HG03571 (cell line): ENCODE results near the gene LRRIQ1.
"Not testable (repeated sequence)": the region's sequence is repeated elsewhere in the genome, so short reads cannot be mapped to it uniquely, and the experiment has no call there.

Experiments used
- ATAC-seq: cut with Tn5 transposase; IDR thresholded peaks from one replicate; pipeline ENCODE4 v1.9.1; 2021; ENCODE audit not compliant: unreplicated experiment

Gene LRRIQ1

GRCh38 chr12:85036234-85036707 lies at the start of gene LRRIQ1, which contains the start of gene TSPAN19:
Gene LRRIQ1, plus strand, starts transcription at chr12:85036351. Its CDS starts 1,826 bp downstream, at chr12:85038177.
Gene TSPAN19, minus strand, starts transcription at chr12:85036277. Its CDS starts 6,331 bp downstream, at chr12:85029946.
- peak; percentile 97 for ATAC-seq

GRCh38 chr12:84986586-84986985 lies 49.6 kb upstream of the LRRIQ1 start:
- ATAC-seq, result no peak

GRCh38 chr12:84994426-84994825 lies 41.7 kb upstream of the LRRIQ1 start:
- ATAC-seq, result no peak

GRCh38 chr12:84995641-84996040 lies 40.5 kb upstream of the LRRIQ1 start:
- ATAC-seq, result no peak

GRCh38 chr12:84996759-84997158 lies 39.4 kb upstream of the LRRIQ1 start:
- ATAC-seq, result no peak

GRCh38 chr12:84998341-84998740 lies 37.8 kb upstream of the LRRIQ1 start:
- no peak for ATAC-seq

- no peak for ATAC-seq
These were observed 35.4 kb upstream of the LRRIQ1 start for GRCh38 chr12:85000729-85001128.

- ATAC-seq, result no peak
These were observed 33.3 kb upstream of the LRRIQ1 start for GRCh38 chr12:85002778-85003296.

- no peak for ATAC-seq
These were observed 31.9 kb upstream of the LRRIQ1 start for GRCh38 chr12:85004204-85004603.

GRCh38 chr12:85005047-85005446 lies 31.1 kb upstream of the LRRIQ1 start:
- ATAC-seq, result not testable (repeated sequence)

- no peak for ATAC-seq
These were observed 30.5 kb upstream of the LRRIQ1 start for GRCh38 chr12:85005615-85006014.

- no peak for ATAC-seq
These were observed 29.9 kb upstream of the LRRIQ1 start for GRCh38 chr12:85006206-85006605.

GRCh38 chr12:85007836-85008235 lies 28.3 kb upstream of the LRRIQ1 start:
- no peak for ATAC-seq

GRCh38 chr12:85016413-85016812 lies 19.7 kb upstream of the LRRIQ1 start:
- ATAC-seq, result no peak

GRCh38 chr12:85017133-85017532 lies 19.0 kb upstream of the LRRIQ1 start:
- ATAC-seq, result no peak

GRCh38 chr12:85017618-85018017 lies 18.5 kb upstream of the LRRIQ1 start:
- ATAC-seq, result no peak

GRCh38 chr12:85018098-85018497 lies 18.1 kb upstream of the LRRIQ1 start:
- no peak for ATAC-seq

- ATAC-seq, result no peak
These were observed 6.7 kb upstream of the LRRIQ1 start for GRCh38 chr12:85029456-85029855.

- no peak for ATAC-seq
These were observed 582 bp downstream of the LRRIQ1 start for GRCh38 chr12:85036733-85037132.

- ATAC-seq, result no peak
These were observed 5.2 kb downstream of the LRRIQ1 start for GRCh38 chr12:85041395-85041794.

GRCh38 chr12:85043829-85044228 lies 7.7 kb downstream of the LRRIQ1 start:
- ATAC-seq, result no peak

- ATAC-seq, result peak; percentile 87
These were observed 21.3 kb downstream of the LRRIQ1 start for GRCh38 chr12:85057370-85057963.

GRCh38 chr12:85058339-85058738 lies 22.2 kb downstream of the LRRIQ1 start:
- no peak for ATAC-seq
